22Rv1 (cell line): Measurements from ENCODE around the gene ATP8B3.

Experiments used
- ZFX ChIP-seq: fragments of 450-650 bp; IDR thresholded peaks from 2 replicates; pipeline ENCODE4 v1.6.1; 2017; ENCODE audit warnings: antibody characterized with exemption, borderline replicate concordance
- TF ChIP-seq, protein P1 (sequence below): fragments of 450-650 bp; IDR thresholded peaks from 2 replicates; pipeline ENCODE4 v1.5.1; 2017; ENCODE audit warnings: mild to moderate bottlenecking

DNA sequence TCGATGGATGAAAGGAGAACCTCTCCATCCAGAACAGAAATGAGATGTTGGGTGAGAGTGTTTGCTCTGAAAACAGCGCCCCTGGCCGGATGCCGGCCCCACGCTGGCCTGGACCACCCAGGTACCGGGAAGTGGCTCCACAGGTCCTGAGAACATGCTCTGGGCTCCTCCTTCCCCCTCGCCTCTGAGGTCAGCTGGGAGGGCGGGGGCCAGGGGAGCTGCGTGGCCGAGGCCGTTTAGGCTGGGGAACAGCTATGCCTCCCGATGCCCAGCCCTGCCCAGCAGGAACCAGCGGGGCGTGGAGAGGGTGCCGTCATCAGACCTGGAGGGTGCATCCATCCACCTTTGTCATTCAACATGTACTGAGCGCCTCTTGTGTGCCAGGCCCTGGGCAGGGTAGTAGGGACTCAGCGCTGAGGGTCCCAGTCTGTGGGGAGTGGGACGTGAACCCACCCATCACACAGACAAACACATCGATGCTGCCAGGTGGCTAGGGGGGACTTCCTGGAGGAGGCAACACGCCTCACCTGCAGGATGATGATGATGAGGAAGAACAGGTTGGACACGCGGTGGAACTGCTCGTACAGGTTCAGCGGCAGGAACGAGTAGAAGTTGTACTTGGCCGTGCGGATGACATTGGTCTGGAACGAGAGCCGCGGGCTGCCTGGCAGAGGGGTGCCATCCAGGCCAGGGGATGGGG, 4.2 kb downstream of the ATP8B3 start:
- TF ChIP-seq, protein P1, sequence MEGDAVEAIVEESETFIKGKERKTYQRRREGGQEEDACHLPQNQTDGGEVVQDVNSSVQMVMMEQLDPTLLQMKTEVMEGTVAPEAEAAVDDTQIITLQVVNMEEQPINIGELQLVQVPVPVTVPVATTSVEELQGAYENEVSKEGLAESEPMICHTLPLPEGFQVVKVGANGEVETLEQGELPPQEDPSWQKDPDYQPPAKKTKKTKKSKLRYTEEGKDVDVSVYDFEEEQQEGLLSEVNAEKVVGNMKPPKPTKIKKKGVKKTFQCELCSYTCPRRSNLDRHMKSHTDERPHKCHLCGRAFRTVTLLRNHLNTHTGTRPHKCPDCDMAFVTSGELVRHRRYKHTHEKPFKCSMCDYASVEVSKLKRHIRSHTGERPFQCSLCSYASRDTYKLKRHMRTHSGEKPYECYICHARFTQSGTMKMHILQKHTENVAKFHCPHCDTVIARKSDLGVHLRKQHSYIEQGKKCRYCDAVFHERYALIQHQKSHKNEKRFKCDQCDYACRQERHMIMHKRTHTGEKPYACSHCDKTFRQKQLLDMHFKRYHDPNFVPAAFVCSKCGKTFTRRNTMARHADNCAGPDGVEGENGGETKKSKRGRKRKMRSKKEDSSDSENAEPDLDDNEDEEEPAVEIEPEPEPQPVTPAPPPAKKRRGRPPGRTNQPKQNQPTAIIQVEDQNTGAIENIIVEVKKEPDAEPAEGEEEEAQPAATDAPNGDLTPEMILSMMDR: no peak
- no peak for TF ChIP-seq ZFX
